Middle frontal gyrus (tissue), 1 donor: Measurements from ENCODE around the gene LRRC36.

ENCODE experiments used
- DNase-seq: peaks from one replicate; pipeline ENCODE4 v3.0.0-alpha.2; 2015; ENCODE audit warnings: low spot score; ENCODE audit errors: extremely low spot score

The LRRC36 gene

GRCh38 chr16:67423015-67423414 lies 96.4 kb downstream of the LRRC36 start:
- no peak for DNase-seq

- no peak for DNase-seq
Observed at GRCh38 chr16:67423611-67424260, 97.1 kb downstream of the LRRC36 start.

- DNase-seq: no peak
Observed at GRCh38 chr16:67424261-67424615, 97.6 kb downstream of the LRRC36 start.

- DNase-seq: no peak
Observed at GRCh38 chr16:67425061-67425460, 98.4 kb downstream of the LRRC36 start.

- DNase-seq: no peak
Observed at GRCh38 chr16:67425580-67425979, 99.0 kb downstream of the LRRC36 start.

- no peak for DNase-seq
Observed at GRCh38 chr16:67426022-67426421, 99.4 kb downstream of the LRRC36 start.

GRCh38 chr16:67426950-67427349 lies 100.3 kb downstream of the LRRC36 start:
- DNase-seq: no peak

- no peak for DNase-seq
Observed at GRCh38 chr16:67428146-67428731, 101.6 kb downstream of the LRRC36 start.

- DNase-seq: no peak
Observed at GRCh38 chr16:67429053-67429798, 102.6 kb downstream of the LRRC36 start.

GRCh38 chr16:67429799-67430503 lies 103.3 kb downstream of the LRRC36 start:
- DNase-seq: no peak

GRCh38 chr16:67430504-67430976 lies 103.9 kb downstream of the LRRC36 start:
- no peak for DNase-seq

- no peak for DNase-seq
Observed at GRCh38 chr16:67430977-67431774, 104.6 kb downstream of the LRRC36 start, which contains the start of gene HSD11B2. Gene HSD11B2, plus strand, starts transcription at chr16:67431121. Its CDS starts 128 bp downstream, at chr16:67431249.

GRCh38 chr16:67431775-67432505 lies 105.3 kb downstream of the LRRC36 start:
- DNase-seq: no peak

GRCh38 chr16:67432506-67432890 lies 105.9 kb downstream of the LRRC36 start:
- DNase-seq: no peak

GRCh38 chr16:67433131-67433719 lies 106.6 kb downstream of the LRRC36 start:
- DNase-seq: no peak
